NCI-H1930 (cell line): ENCODE data around the gene B4GALT2.
A peak's percentile ranks its signal among the peaks of the same experiment; 100 is the strongest.

Experiments used
- DNase-seq, 2 experiments: peaks; one replicate each; lab custom pipeline; 2025; lab: John Stamatoyannopoulos, UW

B4GALT2 gene

DNA sequence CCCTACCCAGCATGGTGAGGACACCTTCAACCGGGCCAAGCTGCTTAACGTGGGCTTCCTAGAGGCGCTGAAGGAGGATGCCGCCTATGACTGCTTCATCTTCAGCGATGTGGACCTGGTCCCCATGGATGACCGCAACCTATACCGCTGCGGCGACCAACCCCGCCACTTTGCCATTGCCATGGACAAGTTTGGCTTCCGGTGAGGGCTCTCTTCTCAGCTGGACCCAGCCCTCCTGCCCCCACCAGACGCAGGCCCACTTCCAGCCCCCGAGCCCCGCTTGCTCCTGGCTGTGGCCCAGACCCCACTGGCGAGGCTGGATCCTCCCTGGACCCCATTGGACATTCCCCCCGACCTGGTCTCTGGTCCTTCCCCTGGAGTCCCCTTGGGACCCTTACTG lies 5.8 kb downstream of the B4GALT2 start:
- no peak for DNase-seq

DNA sequence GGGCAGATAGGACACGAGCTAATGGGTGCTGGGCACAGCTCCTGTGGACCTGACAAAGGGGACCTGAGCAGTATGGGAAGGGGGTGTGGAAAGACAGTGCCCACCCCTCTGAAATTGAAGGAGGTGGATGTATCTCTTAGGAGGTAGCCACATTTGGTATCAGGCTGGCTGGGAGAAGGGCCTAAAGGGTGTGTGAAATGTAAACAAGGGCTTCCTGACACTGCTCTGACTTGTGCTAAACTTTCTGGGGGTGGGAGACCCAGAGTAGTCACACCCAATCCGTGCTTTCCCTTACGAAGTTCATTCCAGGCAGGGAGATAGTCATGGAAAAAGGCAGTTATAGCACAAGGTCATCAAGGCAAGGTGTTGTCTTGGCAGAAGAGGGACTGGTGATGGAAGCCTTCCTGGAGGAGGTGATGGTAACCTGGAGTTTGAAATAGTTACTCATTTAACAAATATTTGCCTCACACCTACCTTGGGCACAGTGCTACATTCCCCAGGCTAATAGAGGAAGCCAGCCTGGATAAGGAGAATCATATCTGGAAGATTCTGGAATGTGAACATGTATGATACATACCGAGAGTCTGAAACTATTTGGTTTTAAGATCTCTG lies 7.1 kb downstream of the B4GALT2 start:
- no peak for DNase-seq

DNA sequence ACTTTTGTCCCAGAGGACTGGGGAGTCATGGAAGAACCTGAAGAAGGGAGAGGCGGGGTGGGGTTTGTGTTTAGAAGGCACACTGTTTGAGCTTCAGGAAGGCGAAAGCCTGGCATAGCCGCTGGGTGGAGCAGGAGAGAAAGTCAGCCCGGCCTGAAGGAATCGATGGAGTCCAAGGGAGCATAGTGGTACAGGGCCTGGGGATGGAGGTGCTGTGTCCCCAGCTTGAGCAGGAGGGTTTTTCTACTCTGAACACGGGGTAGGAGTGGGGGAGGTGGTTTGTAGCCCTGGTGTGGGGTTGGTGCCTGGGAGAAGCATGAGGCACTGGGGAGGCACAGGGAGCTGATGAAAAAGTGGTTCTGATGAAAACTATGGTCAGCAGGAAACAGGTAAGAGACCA lies 7.7 kb downstream of the B4GALT2 start:
- DNase-seq = no peak

DNA sequence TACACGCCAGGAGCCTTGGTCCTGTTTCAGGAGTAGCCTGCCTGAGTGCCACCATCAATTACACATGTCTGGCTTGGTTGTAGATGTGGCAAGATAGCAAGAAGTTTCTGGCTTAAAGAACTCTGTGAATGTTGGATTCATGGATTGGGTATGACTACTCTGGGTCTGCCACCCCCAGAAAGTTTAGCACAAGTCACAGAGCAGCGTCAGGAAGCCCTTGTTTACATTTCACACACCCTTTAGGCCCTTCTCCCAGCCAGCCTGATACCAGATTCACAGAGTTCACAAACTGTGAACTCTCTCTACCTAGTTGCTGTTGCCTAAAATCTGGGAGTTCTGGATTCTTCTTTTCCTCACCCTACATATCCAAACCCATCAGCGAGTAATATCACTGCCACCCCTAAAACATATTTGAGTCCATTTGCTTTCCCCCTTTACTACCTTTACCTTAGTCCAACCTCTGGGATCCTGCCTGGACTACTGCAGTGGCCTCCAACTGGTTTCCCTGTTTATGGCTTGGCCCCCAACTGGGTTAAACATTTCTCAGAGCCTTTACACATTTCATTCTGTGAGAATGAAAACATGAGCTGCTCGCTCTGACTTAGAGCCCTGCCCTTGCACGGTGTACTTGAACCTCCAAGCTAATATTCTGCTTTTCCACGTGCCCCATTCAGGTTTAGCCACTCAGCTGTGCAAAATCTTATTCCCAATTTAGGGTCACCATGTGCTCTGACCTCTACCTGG lies 8.3 kb downstream of the B4GALT2 start:
- no peak for DNase-seq

DNA sequence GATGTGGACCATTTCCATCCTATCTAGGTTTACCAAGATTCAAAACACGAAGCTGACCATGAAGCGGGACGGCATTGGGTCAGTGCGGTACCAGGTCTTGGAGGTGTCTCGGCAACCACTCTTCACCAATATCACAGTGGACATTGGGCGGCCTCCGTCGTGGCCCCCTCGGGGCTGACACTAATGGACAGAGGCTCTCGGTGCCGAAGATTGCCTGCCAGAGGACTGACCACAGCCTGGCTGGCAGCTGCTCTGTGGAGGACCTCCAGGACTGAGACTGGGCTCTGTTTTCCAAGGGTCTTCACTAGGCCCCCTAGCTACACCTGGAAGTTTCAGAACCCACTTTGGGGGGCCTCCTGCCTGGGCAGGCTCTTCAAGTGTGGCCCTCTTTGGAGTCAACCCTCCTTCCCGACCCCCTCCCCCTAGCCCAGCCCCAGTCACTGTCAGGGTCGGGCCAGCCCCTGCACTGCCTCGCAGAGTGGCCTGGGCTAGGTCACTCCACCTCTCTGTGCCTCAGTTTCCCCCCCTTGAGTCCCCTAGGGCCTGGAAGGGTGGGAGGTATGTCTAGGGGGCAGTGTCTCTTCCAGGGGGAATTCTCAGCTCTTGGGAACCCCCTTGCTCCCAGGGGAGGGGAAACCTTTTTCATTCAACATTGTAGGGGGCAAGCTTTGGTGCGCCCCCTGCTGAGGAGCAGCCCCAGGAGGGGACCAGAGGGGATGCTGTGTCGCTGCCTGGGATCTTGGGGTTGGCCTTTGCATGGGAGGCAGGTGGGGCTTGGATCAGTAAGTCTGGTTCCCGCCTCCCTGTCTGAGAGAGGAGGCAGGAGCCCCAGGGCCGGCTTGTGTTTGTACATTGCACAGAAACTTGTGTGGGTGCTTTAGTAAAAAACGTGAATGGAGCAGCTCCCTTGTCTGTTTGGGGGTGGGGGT lies 11.5 kb downstream of the B4GALT2 start:
- DNase-seq = no peak

DNA sequence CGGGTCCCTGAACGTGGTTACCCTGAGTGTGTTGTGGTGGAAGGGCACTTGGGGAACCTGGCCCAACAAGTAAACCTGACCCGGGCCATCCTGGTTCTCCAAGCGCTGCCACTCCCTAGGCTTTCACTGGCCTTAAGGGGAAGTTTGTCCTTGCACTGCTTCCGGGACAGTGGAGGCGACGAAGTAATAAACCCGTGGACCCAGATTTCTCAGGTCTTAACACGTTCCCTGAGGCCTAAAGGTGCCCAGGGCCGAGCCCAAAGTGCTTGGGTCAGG lies 12.1 kb downstream of the B4GALT2 start:
- no peak for DNase-seq

DNA sequence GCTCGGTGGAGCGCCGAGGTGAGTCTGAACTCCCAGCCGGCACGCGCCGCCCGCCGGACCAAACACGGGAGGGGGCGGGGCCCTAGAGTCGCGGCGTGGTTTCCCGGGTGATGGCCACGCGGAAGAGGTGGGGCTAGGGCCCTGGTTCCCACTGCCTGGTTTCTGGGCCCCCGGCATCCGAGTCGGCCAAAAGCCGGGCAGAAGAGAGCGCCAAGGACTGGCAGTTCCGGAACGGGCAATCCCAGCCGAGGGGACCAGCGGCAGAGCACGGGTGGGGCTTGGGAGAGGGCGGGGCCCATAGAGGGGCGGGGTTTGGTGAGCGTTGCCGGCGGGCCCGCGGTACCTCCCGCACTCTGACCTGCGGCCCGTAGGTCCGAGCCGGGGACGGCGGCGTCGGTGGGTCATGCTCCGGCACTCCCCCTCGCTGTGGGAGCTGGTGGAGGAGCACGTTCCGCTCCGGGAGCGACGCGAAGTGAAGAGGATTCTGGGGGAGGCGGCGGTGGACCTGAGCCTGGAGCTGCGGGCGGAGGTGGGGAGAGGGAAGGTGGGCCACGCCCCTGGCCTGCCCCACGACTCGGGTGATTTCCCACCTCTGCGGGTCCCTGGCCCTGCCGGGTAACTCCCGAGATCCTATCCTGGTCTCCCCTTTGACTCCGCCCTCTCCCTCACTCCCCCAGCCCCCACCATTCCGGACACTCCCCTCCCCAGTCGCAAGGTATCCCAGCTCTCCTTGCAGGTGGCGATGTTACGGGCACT lies 12.6 kb downstream of the B4GALT2 start, which contains the start of gene CCDC24:
Gene CCDC24, plus strand, starts transcription at position 124 of the 756 bp plus-strand sequence. Its CDS starts 280 bp downstream, at position 404.
- peak; percentile 67 to 74 for DNase-seq

DNA sequence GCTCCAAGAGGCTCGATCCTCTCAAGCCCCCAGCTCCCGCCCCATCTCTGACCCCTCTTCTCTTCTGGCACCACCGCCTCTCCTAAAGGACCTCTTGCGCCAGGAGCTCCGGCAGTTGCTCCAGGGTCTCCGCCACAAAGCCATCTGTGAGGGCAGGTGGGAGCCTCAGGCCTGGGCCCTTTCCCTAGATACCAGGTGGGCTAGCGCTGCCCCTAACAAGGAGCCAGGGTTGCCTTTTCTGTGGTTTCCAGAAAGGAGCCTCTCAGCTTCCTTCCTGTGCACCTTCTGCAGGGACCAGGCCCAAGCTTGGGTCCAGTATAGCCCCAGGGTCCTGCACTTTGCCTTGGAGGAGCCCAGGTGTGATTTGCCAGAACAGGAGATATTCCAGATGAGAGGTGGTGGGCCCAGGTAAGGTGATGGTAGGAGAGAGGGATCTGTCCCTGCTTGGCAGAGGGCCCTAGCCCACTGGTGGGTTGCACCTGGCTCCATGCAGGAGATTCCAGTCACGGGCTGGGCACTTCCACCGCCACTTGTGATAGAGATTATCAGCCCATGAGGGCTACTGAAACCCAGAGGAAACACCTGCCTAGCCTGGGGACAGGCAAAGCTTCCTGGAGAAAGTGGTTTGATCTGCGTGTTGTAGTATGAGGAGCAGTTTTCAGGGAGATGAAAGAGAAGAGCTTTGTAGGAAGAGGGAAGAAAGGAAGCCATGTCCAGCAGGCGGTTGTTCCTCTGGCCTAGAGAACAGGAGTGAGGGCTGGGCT lies 13.4 kb downstream of the B4GALT2 start:
- no peak for DNase-seq

DNA sequence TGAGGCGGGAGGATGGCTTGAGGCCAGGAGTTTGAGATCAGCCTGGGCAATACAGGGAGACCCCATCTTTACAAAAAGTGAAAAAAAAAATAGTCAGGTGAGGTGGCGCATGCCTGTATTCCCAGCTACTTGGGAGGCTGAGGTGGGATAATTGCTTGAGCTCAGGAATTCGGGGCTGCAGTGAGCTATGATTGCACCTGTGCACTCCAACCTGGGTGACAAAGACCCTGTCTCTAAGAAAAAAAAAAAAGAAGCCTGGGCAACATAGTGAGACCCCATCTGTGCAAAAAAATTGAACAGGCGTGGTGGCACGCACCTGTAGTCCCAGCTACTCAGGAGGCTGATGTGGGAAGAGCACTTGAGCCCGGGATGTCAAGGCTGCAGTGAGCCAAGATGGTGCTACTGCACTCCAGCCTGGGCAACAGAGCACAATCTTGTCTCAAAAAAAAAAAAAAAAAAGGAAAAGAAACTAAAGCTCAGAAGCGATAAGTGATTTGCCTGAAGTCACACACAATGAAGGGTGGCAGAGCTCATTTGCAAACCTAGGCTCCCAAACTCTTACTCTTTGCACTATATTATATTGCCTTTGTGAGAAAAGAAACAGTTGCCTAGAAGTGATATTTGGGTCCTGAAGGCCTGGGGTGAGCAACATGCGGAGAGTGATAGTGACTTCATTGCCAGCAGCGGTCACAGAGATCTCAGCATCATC lies 14.3 kb downstream of the B4GALT2 start:
- DNase-seq = no peak

DNA sequence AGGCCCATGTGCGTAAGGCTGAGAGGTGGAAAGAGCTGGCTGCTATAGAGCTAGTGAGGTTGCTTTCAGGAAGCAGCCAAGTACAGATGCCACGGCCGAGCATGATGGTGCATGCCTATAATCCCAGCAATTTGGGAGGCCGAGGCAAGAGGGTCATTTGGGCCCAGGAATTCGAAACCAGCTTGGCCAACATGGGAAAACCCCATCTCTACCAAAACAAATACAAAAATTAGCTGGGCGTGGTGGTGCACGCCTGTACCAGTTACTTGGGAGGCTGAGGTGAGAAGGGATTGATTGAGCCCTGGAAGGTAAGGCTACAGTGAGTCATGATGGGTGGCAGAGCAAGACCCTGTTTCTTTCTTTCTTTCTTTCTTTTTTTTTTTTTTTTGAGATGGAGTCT lies 15.1 kb downstream of the B4GALT2 start:
- DNase-seq = no peak

DNA sequence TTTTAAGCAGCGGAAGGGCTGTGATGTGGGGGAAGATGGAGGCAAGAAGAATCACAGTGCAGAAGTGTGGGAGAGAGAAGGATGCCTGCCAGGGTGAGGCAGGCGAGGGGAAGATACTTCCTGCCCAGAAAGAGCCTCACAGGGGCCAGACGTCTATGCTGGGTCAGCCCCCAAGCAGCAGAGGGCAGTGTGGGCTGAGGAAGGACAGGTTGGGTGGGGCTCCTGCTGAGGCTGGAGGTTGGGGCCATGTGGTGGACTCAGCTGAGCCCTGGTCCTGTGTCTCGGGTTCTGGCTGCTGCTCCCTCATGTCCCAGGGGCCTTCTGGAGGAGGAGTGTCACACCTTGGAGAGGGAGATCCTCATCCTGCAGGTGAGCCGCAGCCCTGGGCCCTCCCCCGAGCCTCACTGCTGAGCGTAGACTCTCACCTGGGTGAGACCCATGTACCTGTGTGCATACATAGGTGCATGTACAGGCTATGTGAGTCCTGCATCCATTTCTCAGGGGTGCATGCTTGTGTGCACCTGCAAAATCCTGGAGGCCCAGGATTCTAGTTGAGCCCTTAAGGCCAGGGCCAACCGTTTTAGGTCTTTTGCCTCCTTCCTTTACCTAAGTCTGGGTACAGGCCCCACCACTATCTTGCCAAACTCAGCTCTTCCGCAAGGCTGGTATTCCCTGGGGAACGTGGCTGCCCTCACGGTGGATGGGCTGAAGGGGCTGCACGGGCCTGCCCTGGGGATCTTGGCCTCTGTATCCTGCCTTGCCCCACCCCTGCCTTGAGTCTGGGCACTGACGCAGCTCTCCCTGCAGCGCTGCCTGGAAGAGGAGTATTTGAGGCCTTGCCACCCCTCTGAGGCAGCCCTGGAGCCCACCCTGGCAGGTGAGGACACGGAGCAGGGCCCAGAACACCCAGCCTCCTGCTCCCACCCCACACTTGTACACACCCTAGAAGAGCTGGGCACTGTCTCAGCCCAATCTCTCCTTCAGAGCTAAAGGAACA lies 16.1 kb downstream of the B4GALT2 start:
- peak in 1 of 2 experiments; percentile 17 for DNase-seq

DNA sequence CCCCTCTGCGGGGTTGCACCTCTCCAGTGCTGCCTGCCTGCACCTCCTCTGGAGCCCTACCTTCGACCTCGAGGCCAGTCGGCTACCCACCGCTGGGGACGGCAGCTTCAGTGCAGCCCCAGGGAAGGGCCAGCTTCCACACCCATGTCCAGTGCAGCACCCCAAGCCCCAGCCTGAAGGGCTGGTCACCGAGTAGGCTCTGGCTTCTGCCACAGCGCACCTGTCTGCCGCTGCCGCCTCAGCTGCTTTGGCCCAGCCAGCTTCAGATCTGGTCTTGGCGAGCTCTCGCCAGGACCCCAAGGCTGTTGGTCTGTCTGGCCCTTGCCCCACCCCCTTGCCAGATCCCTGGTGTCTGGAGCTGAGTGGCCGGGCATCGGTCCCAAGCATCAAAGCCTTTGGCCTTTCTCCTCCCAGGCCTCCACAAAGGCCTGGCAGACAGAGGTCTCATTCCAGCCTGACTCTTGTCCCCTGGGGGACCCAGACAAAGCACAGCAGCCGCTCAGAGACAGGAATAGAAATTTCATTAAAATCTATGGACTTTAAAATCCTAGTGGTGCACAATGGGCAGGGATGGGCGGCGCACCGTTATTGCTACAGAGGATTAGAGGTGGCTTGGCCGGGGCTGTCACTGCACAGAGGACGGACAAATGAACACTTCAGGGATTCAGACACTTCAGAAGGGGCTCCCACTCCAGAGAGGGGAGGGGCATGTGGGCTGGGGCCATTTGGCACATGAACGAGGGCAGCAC lies 17.1 kb downstream of the B4GALT2 start:
- no peak for DNase-seq

DNA sequence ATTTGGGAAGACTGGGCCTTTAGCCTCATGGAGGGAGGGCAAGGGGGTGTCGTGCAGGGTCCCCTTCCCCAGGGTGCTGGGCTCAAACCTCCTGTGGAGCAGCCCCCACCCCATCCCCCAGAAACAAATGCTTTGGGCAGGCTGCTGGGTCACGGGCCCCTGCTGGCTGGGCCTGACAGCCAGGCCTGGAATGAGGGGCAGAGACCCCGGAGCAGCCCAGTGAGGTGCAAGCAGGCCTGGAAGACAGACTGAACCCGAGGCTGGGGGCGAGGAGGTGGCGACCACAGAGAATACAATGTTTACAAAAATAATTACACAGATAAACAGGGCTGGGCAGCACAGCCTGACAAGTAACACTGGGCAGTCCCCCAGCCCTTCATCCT lies 17.7 kb downstream of the B4GALT2 start:
- no peak for DNase-seq

DNA sequence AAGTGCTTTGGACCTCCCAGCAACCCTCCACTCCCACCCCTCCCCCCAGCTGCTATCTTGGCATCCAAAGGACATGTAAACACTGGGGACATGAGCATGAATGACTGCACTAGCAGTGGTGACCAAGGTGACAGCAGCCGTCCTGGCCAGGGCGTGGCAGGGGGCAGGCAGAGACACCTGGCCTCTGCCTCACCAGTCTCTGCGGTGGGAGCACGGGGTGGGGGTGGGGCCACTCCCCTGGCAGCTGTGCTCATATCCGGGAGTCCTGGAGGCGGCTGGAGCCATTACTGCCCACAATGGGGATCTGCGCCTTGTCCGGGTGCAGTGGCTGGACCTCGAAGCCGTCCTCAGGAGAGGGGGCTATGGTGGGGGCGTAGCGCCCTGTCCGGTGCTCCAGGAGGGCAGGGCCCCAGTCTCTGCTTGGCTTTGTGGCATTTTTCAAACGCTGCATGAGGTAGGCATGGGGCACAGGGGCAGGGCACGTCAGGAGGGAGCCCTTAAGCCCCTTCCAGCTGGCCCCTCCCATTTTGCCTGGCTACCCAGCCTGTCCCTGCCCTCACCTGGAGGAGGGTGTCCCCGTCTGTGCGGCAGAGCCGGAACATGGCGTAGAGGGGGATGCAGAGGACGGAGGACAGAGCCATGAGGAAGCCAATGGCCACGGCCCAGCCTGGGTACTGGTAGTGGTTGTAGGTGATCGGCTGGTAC lies 18.4 kb downstream of the B4GALT2 start:
- no peak for DNase-seq

DNA sequence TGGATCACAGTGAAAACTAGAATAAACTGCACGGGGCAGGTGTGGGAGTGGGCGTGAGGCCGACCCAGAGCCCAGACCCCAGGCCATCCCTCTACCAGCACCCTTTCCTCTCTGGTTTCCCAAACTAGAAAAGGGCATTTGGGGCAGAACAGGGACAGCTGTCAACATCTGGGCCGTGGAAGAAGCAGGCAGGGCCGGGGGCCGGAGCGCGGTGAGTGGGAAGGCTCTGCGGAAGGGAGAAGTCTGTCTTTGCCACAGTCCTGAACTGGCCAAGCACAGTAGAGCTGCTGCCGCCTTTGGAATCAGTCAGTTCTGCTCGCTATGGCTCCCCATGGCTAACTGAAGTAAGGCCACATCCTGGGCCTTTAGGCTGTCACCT lies 19.0 kb downstream of the B4GALT2 start:
- no peak for DNase-seq

DNA sequence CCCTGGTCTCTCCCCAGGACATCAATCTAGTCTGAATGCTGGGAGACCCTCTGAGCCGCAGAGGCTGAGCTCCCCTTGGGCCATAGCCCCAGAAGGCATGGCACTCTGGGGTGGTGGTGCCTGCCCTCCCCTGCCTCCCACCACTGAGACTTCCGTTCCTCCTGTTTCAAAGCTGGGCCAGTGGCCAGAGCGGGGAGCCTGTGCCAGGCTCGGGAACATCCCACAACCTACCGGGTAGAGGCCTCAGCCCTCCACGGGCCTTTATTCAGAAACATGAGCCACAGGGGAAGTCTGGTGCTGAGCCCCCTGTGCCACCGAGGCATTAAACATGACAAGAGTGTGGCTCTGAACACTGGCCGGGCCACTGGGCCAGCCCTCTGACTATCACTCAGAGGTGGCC lies 20.4 kb downstream of the B4GALT2 start:
- DNase-seq = no peak

DNA sequence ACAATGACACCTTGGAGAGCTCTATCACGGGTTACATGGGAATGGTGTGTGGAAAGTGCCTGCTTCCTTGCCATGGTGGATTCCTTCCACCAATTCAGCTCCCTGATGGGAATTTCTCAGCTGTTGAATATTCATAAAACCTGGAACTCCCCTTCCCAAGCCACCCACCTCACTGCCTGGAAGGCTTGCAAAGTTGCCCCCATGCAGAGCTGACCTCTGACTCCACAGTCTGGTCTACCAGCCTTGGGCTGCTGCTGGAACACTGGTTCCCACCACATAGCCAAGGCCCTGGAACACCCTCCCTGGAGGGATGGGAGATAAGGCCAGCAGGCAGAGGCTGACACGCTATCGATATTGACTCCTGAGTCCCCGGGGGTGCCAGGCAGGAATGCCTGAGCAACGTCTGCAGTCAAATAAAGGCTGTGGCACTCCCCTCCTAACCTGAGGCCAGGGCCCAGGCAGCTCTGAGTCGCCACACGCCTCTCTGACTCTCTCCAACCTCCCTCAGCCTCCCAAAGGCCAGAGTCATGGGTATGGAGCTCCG lies 21.2 kb downstream of the B4GALT2 start:
- DNase-seq = no peak

DNA sequence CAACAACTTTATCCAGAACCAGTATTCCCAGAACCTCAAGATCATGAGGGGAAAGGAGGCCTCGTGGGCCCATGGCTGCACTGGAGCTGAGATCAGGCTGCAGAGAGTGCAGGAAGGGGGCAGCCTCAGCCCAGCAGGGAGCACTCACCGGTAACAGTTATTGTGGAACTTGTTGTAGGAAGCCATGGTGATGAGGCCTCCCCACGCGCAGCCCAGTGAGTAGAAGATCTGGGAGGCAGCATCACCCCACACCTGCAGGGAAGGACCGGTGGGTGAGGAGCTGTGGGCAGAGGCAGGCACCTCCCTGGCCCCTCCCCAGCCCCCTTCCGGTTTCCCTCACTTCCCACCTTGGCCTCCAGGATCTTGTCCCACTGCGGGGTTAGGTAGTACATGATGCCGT lies 23.2 kb downstream of the B4GALT2 start:
- DNase-seq = no peak
